Kidney capillary endothelial cell (primary cell): ENCODE measurements around the gene TERC.
"Not testable (repeated sequence)": the region's sequence is repeated elsewhere in the genome, so short reads cannot be mapped to it uniquely, and the experiment has no call there.

Experiments
- DNase-seq: peaks from one replicate; pipeline ENCODE4 v3.0.0-alpha.2; 2018; ENCODE audit warnings: low spot score

TERC gene

GRCh38 chr3:169771497-169772304 lies 6.8 kb upstream of the TERC start:
- DNase-seq = no peak

GRCh38 chr3:169769287-169770181 lies 4.7 kb upstream of the TERC start, which contains the start of gene ACTRT3:
TSS of gene ACTRT3 (minus strand) at chr3:169769561. CDS start at chr3:169769520, 41 bp downstream.
- peak; percentile 49 for DNase-seq

- peak; percentile 35 for DNase-seq
These were observed 463 bp downstream of the TERC start for GRCh38 chr3:169764312-169764881.

- no peak for DNase-seq
These were observed 4.4 kb downstream of the TERC start for GRCh38 chr3:169760479-169760878.

- DNase-seq = peak; percentile 48
These were observed 5.6 kb downstream of the TERC start for GRCh38 chr3:169759256-169759655.

GRCh38 chr3:169758359-169758994 lies 6.4 kb downstream of the TERC start:
- DNase-seq = no peak

- no peak for DNase-seq
These were observed 9.4 kb downstream of the TERC start for GRCh38 chr3:169755488-169755887.

GRCh38 chr3:169754711-169755110 lies 10.1 kb downstream of the TERC start:
- DNase-seq = no peak

GRCh38 chr3:169751875-169752274 lies 13.0 kb downstream of the TERC start:
- DNase-seq = no peak

- DNase-seq = no peak
These were observed 14.2 kb downstream of the TERC start for GRCh38 chr3:169750665-169751064.

GRCh38 chr3:169748670-169749069 lies 16.2 kb downstream of the TERC start:
- DNase-seq = no peak

- DNase-seq = no peak
These were observed 17.9 kb downstream of the TERC start for GRCh38 chr3:169746924-169747323.

GRCh38 chr3:169744366-169745054 lies 20.4 kb downstream of the TERC start:
- DNase-seq = peak; percentile 27

GRCh38 chr3:169739067-169739466 lies 25.8 kb downstream of the TERC start:
- DNase-seq = no peak

- DNase-seq = not testable (repeated sequence)
These were observed 33.0 kb downstream of the TERC start for GRCh38 chr3:169731857-169732256.

GRCh38 chr3:169722724-169723123 lies 42.1 kb downstream of the TERC start:
- DNase-seq = no peak

- DNase-seq = not testable (repeated sequence)
These were observed 46.4 kb downstream of the TERC start for GRCh38 chr3:169718415-169718814.
